Measurements from ENCODE around the gene AXDND1.

GRCh38 chr1:179385510-179385909 lies 19.7 kb downstream of the AXDND1 start:
- TF ChIP-seq, protein P1, sequence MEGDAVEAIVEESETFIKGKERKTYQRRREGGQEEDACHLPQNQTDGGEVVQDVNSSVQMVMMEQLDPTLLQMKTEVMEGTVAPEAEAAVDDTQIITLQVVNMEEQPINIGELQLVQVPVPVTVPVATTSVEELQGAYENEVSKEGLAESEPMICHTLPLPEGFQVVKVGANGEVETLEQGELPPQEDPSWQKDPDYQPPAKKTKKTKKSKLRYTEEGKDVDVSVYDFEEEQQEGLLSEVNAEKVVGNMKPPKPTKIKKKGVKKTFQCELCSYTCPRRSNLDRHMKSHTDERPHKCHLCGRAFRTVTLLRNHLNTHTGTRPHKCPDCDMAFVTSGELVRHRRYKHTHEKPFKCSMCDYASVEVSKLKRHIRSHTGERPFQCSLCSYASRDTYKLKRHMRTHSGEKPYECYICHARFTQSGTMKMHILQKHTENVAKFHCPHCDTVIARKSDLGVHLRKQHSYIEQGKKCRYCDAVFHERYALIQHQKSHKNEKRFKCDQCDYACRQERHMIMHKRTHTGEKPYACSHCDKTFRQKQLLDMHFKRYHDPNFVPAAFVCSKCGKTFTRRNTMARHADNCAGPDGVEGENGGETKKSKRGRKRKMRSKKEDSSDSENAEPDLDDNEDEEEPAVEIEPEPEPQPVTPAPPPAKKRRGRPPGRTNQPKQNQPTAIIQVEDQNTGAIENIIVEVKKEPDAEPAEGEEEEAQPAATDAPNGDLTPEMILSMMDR (IDR thresholded peaks at IDR 0.05): no peak
- TF ChIP-seq EP300 (IDR thresholded peaks at IDR 0.05) (no peak), POLR2A (IDR thresholded peaks at IDR 0.05) (no peak)

All from stomach (tissue), 4 donors.